Measurements from ENCODE around the gene BRI3.
A peak's percentile ranks its signal among the peaks of the same experiment; 100 is the strongest.

Gene BRI3

DNA sequence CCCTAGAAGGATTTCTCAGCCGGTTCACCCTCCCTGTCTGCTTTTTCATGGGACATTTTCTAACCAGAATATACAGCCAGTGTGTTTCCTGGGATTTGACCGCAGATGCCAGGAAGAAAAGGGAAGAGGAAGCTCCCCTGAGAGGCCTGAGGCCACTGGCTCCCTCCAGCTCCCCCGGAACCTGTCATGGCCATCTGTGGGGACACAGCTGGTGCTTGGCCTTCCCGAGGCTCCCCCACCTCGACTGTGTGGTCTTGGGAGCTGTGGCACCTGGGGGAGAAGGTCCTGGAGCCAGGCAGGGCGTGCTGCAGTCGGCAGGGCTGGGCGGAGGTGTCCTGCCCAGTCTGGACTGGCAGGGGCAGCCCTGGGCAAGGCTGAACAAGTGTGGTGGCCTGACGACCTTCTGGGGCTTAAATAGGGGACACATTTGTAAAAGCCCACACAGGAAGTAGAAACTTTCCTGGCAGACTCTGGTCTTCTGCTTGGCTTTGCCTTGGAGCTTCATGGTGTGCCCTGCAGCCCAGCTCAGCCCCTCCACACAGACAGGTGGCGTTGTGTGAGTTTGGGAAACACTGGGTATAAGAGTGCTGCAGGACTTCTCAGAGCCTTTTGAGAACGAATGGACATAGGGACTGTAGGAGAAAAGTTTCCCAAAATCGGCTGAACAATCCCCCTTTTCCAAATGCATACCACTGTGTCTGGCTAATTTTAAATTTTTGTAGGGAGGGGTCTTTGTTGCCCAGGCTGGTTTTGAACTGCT lies 6.8 kb downstream of the BRI3 start:
- DNase-seq, result no peak

DNA sequence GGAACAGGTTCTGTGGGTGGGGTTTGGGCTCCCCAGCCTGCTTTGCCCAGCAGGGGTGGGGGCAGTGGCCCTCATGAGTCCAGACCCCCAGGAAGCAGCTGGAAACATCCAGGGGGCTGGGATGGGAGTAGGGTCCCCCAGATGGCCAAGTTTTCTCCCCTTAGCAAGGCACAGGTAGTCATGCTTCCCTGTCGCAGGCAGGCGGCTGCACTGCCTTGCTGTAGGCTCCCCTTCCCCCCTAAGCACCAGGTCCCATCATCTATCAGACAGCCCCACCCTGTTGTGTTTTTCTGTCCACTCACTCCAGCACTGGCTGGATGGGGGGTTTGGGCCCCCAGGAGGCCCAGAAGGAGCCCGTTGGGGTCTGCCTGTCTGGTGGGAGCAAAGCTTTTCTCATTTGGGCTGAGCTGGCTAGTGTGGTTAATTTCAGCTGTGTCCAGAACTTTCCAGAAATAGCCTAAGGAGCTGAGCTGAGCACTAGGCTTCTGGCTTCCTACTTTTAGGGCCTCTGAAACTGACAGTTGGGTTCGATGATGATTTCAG lies 7.9 kb downstream of the BRI3 start:
- DNase-seq, result no peak

DNA sequence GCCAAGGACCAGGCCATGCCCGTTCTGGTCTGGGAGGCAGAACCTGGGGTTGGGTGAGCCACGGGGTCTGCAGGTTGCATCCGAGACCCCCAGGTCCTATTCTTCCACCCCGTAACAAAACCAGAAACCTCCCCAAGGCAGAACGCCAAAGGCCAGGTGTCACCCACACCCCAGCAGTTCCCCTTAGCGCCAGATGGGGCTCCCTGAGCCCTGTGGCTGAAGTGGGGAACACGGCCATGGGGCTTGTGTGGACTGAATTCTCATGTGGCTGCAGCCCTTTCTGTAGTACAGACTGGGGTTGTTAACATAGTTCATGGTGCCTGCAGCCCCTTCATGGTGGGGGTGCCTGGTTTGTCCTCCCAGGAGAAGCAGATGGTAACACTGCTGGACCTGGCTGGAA lies 10.2 kb downstream of the BRI3 start:
- no peak for DNase-seq

DNA sequence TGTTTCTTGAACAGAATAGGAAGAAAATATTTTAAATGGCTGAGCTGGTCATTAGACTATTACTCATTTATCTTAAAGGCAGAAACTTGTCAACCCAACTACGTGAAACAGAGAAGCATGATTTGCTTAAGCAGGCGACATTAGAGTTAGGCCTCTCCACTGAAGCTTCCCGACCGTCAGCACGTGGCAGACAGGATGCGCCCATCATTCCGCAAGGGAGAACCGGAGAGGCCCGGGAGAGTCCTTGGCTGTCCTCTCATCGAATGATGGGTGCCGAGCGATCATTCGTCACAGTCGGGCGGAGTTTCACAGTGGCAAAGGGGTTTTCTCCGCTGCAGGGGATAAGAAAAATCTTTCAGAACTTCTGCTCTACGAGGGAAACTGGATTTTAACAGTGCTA lies 11.8 kb downstream of the BRI3 start:
- no peak for DNase-seq

DNA sequence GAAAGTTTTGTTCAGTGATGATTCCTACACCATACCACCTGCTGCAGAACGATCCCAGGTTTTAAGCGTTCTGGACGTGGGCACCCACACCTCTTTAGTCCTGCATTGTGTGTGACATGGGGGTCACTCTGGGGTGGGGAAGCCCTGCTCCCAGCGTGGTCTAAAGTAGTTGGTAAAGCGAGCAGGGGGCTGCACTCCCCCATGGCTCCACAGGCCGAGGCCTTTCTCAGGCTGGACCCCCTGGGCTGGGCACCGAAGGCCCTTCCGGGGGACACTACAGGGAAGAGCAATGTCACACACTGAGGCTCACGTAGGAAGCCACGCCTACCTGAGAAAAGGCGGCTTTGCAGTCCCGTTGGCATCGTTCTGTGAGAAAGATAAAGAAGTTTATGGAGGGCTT lies 12.3 kb downstream of the BRI3 start:
- DNase-seq, result no peak

DNA sequence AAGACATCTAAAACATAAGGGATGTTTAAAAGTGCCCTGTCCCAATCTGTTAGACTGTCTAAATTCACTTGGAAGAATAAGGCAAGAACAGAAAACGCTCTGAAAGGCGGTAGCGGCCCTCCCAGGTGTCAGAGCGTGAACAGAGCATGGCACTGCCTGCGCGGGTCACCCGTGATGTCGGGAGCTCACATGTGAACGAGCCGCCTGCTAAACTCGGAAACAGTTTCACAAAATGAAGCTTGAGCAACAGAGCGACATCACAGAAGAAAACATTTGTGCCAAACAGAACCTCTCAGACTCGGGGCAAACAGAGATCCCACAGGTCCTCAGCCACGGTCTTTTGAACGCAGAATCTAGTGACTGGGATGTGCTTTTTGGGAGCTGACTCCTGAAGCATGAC lies 12.8 kb downstream of the BRI3 start:
- no peak for DNase-seq

DNA sequence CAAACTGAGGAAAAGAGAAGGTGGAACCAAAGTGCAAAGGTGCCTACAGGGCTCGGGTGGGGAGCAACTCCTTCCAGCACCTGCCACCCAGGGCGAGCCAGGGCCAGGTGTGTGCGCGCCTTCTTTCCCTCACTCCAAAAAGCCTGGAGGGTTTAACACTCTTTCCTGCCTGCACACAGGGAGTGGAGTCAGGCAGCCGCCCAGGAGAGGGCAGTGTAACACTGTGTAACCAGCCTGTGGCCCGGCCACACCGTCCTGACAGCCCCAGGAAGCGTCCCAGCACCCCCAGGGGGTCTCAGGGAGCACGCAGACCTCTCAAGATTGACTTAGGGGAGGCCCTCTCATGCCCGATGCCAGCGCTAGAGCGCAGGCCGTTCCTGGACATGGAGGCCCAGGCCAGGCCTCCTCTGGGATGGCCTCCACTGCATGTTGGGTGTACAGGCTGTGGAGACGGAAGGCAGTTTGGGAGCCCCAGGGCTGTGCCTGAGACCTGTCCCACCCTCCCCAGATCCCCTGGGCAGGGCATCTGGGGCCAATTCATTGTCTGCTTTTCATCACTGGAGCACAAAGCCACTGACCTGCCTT lies 13.4 kb downstream of the BRI3 start:
- peak; percentile 50 for DNase-seq

DNA sequence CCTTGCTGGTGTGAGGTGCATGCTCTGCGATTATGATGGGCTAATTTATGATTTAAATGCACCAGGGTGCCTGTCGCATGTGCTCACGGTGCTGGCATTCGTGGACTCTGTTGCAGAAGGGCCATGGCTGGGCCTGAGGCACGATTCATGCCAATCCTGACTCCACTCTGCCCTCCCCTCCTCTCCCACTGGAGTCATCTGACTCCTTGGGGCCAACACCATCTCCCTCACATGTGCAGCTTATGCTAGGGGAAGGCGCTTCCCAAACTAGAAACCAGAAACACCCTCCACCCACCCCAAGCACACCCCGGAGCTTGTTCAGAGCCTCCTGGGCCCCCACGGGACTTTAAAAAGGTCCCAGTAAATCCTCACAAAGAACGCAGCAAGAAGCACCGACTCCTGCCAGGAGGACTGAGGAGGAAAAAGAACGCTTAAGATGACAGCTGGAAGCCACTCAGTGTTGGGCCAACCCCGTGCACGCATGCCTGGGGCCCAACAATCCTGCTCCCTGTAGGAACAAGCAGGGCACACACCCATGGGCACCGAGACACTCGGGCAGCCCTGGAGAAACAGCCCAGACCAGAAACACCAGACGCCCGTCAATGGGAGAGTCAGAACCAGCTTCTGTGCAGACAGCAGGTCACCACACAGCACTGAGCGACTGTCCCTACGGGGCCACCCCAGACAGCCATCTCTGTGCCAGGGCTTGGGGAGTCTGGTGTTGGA lies 14.1 kb downstream of the BRI3 start:
- DNase-seq, result no peak

DNA sequence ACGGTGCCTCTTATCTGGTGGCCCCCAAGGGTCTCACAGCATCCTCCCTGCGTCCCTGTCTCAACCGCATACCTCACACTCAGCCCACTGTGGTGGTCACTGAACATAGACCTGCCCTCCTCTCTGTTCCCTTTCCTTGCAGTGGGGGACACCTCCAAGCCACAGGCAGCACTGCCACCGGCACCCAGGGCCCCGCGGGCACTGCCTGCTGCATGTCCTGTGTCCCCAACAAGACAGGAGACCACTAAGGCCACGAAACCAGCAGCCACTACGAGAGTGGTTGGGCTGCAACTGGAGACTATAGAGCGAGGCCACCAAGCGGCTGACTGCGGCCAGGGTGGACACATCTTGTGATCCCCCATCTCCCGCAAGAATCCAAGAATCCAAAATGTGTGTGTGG lies 15.3 kb downstream of the BRI3 start:
- DNase-seq, result no peak

DNA sequence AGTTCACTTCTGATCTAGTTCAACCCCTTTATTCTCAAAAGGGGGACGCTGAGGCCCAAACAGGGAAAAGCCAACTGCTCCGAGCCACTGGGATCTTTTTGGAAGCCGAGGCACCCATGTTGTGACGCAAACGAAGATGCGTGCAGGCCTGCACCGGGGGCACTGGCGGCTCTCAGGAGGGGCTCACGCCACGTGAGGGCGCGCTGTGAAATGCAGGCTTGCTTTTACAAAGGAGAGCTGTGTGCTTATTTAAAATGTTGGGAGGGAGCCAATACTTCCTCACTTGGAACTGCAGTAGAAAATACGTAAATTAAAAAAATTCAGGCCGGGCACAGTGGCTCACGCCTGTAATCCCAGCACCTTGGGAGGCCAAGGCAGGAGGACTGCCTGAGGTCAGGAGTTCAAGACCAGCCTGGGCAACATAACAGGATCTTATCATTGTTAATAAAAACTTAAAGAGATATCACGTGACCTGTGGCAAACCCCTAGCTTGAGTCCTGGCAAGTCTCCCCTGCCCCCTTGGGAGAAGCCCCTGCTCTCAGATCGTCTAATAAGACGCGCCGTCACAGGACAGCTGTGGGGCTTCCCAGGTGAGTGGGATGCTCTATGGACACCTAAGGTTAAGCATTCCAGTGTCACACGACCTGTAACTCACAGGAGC lies 16.3 kb downstream of the BRI3 start:
- no peak for DNase-seq

DNA sequence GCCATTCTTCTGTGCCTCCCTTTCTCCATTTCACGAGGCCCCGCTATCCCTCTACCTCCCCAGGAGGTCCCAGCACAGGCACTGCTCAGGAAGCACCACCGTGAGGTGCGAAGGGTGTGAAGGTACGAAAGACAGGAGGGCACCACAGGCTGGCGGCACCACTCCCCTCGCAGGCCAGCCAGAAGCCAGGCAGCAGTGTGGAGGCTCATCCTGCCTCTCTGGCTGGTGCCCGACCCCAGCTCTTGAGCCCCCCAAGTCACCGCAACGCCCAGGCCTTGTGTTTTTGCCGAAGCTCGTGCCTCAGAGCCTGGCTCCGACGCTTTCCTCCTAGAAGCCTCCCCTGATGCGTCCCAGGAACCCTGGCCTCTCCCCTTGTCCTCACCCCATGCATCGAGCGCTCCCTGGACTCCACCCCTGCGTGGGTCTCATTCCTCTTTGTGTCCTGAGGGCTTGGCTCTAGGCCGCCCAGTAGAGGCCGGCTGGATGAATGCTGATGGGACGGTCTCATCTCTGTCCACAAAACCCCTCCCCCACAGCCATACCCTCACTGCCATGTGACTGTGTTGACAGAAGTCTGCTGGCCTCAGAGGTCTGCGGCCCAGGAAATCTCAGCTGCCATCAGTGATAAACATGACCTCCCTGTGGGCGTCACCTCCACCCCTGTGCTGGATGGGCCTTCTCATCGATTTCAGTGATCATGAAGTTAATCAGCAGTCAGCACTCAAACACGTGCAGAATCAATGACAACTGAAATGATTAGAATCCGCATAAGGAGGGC lies 19.3 kb downstream of the BRI3 start:
- no peak for DNase-seq

DNA sequence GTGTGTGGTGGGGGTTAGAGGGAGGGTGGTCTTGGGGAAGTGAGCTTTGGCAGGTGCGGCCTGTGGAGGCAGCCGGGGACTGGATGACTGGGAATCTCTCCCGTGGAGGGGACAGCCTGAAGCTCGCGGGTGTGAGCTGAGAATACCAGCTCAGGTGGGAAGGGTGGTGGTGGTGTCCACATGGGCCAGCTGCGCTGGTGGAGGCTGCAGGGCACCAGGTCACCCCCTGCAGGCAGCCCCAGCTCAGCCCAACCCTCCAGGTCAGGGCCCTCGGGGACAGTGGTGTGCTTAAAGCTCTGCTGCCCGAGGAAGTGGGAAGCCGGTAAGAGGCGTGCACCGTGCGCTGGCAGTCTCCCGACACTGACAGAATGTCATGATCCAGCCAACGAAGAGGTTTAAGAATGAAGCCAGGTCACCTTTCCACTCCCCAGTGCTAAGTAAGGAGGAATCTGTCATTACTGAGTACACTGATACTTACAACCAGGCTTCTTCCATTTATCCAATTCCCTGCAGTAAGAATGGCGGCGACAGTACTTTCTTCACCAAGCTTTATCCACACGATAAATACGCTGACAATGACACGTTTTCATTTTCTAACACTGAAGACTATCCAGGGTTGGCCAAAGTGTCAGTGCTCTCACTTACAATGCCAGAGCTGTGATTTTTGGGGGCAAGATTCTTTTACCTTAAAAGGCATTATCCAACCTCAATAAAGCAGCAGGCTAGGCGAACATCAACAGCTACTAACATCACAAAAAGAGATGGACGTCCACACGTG lies 20.4 kb downstream of the BRI3 start:
- DNase-seq, result no peak

DNA sequence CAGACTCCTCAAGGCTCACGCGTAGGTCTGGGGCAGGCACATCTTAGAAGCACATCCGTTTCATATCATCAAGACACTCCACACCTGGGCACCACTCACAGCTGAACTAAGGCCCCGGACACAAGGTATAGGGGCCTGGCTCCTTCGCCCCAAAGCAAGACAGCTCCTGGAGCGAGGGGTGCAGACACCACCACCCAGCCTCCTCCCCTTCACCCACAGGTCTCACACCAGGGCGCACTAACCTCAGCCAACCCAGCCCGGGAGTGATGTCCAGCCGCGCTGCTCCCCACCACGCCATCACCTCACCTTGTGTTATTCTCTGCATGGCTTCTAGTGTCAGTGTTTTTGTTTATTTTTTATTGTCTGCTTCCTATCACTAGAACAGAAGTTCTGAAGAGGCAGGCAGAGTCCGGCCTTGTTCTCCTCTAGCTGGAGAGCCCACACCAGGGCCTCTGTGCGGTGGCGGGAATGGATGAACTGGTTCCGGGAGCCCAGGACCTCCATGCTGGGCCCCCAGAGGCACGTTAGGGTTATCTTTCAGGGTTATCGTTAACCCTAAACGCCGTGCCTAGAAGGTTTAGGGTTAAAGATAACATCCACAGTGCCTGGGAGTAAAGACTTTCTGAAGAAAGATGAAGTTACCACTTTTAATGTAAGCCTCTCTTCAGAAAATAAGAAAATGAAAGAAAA lies 21.8 kb downstream of the BRI3 start:
- DNase-seq, result no peak

DNA sequence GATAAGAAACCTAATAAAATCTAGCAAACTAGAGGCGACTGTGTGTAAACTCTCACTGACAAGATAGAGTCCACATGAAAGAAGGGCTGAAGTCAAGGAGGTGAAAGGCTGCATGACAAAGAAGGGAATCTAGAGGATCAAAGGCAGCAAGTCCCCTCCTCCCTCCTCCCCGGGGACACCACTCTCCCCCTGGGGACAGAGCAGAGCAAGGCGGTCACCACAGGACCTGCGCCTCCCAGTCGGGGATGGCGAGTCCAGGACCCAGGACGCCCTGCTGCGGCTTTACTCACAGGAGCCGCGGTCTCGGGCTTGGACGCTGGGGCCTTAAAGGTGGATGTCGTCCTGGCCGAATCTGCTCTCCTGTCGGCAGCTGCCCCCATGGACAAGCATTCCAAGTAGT lies 22.4 kb downstream of the BRI3 start:
- DNase-seq, result no peak

DNA sequence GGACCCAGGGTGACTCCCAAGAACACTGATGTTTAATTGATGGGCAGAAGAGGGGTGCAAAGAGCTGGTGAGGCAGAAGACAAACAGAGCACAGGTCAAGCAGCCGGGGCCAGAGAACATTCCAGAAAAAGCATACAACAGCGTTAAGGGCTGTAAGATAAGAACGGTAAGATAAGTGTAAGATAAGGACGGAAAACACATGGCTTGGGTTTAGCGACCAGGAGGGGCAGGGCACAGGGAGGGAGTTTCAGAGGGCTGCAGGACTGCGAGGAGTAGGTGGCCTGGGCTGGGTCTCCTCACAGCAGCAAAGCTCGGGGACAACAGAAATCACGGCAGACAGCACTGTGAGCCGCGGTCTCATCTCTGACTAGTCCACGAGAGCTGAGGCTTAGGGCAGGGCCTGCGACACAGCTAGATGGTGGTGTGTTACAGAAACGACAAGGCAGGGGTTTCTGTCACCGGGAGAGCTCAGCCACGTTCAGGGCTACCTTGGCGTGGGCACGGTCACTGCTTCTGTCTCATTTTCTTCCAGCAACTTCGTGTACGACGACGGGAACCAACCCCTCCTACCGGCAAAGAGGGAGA lies 24.6 kb downstream of the BRI3 start:
- DNase-seq, result no peak

DNA sequence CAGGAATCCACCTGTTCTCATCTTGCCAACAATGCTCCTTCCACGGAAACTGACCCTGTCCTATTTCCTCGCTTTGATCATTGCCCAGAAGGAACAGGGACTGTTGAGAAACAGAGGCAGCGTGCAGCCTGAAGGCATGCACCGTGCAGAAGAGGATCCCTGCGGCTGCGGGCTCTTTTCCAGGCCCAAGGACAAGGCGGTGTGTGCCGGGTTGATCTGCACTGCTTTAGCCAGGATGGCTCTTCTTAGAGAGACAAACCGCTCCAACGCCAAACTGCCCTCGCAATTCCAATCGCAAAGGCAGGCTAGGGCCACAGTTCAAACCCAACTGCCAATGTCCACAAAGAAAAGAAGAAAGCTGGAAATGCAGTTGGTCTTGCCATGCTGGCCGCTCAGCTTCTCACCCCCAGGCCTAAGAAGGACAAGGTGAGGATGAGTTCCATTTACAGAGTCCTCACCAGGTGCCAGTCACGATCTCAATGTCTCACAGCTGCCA lies 26.5 kb downstream of the BRI3 start:
- no peak for DNase-seq

DNA sequence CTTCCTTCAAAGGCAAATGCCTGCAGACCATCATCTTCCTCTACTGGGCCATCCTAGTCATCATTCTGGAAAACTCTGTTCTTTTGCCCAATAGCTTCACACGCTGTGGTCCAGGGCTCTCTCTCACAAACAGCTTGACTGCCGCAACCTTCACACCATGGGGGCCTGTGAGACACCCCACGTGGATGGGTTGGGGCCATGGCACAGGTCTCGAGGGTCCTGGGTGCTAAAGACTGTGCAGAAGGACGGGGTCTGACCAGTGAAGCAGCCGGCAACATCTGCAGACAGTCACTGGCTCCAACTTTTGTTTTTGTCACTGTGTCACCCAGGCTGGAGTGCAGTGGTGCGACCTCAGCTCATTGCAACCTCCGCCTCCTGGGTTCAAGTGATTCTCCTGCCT lies 28.1 kb downstream of the BRI3 start:
- no peak for DNase-seq

DNA sequence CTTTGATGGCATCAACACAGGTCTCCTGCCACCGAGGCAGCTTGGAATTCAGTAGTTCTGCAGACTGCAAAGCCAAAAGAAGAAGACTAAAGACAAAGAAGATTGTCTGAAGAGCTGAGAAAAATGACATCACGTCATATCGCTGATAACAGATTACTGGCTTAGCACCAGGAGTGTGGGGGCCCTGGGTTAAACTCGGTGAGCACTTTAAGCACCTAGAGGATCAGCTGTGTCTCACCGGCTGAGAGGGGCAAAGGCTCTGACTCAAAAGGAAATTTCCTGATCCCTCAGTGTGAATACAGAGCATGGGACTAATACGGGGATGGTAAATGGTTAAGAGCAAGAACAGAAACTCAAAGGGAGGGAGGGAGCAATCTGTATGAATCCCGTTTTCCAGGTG lies 30.7 kb downstream of the BRI3 start:
- DNase-seq, result no peak

DNA sequence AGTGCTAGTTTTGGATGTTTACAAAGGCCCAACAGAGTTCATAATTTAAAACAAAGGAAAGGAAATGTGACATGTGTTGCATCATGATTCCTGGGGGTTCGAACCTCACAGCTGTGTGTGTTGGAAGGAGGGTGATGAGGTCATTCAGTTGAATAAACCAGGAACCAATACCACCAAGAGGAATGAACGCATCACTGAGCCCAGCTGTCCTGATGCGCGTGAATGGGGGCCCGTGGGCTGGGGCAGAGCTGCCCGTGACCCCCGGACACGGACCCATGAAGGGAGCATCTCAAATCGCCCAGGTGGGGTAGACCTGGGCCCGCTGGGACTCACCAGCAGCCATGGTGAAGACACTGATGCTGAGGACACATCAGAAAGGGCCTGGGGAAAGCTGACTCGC lies 33.0 kb downstream of the BRI3 start:
- peak; percentile 15 for DNase-seq

DNA sequence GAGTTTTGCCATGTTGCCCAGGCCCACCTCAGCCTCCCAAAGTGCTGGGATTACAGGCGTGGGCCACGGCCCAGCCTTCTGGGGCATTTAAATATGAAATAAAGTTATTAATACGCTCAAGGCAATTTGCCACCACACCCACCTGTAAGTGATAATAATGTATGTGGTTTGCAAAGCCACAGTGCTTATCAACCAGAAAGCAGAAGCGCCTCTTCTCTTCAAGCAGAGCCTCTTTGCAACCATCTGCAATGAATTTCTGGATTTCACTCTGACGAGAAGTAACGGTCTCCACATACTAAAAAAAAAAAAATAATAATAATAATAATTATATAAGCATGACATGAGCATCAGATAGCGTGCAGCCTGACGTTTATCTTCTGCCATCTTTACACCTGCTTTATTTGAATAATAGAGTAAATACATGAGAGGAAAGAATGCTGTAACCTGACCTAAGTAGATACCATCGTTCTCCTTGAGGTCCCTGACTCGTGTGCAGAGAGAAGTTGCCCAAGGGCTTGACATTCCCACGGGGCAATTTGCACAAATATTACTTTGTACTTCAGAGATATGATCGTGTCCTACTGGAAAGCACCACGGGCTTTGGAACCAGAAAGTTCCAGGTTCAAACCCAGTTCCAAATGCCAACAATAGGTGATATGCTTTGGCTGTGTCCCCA lies 34.0 kb downstream of the BRI3 start:
- DNase-seq, result no peak

Measured in fibroblast of skin of right biceps (primary cell).